Gastroesophageal sphincter (tissue), 3 donors: ENCODE results near the gene ZPBP2.

ENCODE experiments used
- EP300 ChIP-seq: sonication (generic); formaldehyde crosslinking; IDR thresholded peaks from one replicate; pipeline ENCODE4 v1.6.1; 2017; ENCODE audit warnings: antibody characterized with exemption, mild to moderate bottlenecking
- POLR2A ChIP-seq, 2 donors: fragments of 450-650 bp; IDR thresholded peaks; one replicate each; pipeline ENCODE4 v1.6.1; 2017; ENCODE audit warnings: antibody characterized with exemption in 2 of 2, mild to moderate bottlenecking in 2 of 2, moderate library complexity in 1 of 2
- POLR2AphosphoS5 ChIP-seq: sonication (generic); formaldehyde crosslinking; IDR thresholded peaks from one replicate; pipeline ENCODE4 v1.6.1; 2017; ENCODE audit warnings: antibody characterized with exemption
- TF ChIP-seq, protein P1 (sequence below), 4 experiments: fragments of 200-600 bp in 2 of 4; fragments of 450-650 bp in 2 of 4; sonication (generic) in 1 of 4; IDR thresholded peaks; one replicate each; pipeline ENCODE4 v1.5.1; 2017 to 2019; ENCODE audit warnings: antibody characterized with exemption in 4 of 4, mild to moderate bottlenecking in 2 of 4, moderate library complexity in 2 of 4

DNA sequence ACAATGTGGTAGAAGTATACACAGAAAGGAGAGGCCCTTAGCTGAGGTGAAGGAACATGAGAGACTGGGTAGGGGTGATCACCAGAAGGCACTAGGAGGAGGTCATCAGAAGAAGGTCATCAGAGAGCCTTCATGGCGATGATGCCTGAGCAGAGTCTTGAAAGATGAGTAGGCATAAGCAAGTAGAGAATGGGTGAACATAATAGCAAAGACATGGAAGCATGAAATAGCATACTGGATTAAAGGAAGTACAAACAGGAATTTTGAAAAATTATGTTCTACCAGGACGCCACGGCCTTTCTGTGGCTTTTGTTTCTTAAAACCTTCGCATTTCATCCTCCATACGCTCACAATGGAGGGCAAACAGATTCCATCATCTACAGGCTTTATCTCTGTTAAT lies 6.8 kb upstream of the ZPBP2 start:
- TF ChIP-seq, protein P1, sequence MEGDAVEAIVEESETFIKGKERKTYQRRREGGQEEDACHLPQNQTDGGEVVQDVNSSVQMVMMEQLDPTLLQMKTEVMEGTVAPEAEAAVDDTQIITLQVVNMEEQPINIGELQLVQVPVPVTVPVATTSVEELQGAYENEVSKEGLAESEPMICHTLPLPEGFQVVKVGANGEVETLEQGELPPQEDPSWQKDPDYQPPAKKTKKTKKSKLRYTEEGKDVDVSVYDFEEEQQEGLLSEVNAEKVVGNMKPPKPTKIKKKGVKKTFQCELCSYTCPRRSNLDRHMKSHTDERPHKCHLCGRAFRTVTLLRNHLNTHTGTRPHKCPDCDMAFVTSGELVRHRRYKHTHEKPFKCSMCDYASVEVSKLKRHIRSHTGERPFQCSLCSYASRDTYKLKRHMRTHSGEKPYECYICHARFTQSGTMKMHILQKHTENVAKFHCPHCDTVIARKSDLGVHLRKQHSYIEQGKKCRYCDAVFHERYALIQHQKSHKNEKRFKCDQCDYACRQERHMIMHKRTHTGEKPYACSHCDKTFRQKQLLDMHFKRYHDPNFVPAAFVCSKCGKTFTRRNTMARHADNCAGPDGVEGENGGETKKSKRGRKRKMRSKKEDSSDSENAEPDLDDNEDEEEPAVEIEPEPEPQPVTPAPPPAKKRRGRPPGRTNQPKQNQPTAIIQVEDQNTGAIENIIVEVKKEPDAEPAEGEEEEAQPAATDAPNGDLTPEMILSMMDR (IDR thresholded peaks at IDR 0.05): no peak
- TF ChIP-seq EP300 (no peak), POLR2AphosphoS5 (no peak), POLR2A (IDR thresholded peaks at IDR 0.05) (no peak)
